ENCODE results near the gene POLR3E.

DNA sequence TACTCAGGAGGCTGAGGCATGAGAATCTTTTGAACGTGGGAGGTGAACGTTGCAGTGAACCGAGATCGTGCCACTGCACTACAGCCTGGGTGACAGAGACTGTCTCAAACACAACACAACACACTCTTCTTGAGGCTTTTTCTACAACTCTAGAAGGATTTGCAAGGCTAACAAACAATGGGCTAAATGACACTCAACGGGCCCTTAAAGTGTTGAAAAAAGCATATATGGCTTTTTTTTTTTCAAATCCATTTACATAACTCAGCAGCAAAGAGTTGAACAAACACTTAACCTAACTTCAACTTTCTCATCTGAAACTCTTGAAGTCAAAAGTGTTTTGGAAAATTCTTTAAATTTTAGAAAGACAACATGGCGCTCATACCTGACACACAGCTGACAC lies 54.9 kb downstream of the POLR3E start:
- TF ChIP-seq CTCF (IDR thresholded peaks at IDR 0.05) (no peak), ZFX (IDR thresholded peaks at IDR 0.05; ENCODE audit: borderline replicate concordance) (no peak)

Measured in 22Rv1 (cell line).